Measurements from ENCODE around the gene MAGI2.

MAGI2 gene

DNA sequence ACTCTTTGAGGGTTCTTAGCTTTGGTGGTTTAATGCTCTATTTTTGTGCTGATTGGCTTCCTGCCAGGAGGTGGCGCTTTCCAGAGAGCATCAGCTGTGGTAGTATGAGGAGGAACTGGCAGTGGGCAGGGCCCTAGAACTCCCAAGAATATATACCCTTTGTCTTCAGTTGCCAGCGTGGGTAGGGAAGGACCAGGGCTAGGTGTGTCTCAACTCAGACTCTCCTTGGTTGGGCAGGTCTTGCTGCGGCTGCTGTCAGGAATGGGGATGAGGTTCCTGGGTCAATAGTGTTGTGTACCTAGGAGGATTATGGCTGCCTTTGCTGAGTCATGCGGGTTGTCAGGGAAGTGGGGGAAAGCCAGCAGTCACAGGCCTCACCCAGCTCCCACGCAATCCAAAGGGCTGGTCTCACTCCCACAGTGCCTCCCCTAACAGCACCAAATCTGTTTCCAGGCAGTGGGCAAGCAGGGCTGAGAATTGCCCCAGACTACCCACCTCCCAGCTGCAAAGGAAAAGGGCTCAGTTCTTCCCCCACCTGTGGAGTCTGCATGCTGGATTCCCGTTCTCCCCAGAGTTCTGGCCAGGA, 1463.4 kb downstream of the MAGI2 start:
- DNase-seq (ENCODE audit: low spot score): no peak

DNA sequence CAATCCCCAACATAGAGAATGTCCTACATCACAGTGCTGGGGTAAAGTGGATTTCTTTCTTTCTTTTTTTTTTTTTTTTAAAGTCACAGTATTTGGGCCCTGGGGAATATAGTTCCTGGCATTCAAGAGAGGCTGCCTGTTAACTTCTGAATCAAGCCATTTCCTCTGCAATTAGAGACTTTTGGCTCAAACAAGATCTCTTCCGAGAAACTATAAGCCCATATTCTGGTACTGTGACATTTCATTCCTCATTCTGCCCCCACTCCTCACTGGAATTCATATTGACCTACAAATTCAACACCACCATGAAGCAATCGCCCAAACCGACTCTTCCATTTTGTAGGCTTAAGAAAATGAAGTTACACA, 1467.5 kb downstream of the MAGI2 start:
- no peak for DNase-seq (ENCODE audit: low spot score)

DNA sequence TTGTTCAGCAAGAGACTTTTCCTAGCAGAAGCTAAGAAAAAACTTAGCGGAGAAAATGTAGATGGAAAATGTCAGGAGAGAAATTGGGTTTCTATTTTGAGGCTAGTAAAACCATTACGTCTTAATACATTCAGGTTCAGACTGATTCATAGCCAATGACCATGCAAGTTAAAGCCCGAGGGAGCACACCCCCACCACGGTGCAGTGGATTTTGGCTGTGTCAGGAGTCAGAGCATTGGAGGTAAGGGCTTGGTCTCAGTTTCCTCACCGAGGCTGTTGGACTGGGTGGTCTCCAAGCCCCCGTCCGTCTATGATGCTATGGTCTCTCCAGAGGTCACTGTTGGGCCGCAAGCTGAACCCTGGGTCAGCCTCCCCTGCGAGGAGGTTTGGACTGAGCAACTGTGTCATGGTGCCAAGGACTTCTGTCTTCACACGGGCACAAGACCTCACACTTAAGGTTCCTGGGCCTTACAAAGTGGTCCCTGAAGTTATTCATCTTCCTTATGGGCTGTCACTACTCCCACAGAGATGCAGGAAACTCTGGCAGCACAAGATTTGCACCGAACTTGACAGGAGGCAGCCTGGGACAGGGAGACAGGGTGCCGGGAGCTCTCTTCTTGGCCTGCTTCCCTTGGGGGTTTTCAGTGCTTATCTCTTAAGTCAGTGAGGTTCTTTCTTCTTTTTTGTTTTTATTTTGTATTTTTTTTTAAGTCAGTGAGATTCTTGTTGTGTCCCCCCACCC, 1468.1 kb downstream of the MAGI2 start:
- DNase-seq (ENCODE audit: low spot score): no peak

- no peak for DNase-seq (ENCODE audit: low spot score)
Observed at GRCh38 chr7:77983973-77984372, 1469.5 kb downstream of the MAGI2 start.

DNA sequence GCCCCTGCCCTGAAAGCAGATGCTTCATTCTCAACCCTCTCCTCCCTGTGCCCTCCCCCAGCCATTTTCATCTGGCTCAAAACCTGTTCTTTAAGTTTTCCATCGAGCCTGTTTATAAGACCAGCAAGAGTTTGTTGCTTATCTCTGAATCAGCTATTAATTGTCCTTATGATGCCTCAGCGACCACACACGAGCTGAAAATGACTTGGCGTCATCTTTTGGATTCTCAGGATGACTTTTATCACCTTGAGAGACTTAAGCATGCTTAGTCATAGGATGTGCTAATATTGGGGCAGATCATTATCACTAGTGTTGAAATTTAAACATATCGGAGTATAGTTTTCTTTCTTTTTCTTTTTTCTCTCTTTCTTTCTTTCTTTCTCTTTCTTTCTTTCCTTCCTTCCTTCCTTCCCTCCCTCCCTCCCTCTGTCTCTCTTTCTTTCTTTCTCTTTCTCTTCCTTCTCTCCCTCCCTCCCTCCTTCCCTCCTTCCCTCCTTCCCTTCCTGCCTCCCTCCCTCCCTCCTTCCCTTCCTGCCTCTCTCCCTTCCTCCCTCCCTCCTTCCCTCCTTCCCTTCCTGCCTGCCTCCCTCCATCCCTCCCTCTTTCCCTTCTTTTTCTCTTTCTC, 1470.4 kb downstream of the MAGI2 start:
- DNase-seq (ENCODE audit: low spot score): no peak

DNA sequence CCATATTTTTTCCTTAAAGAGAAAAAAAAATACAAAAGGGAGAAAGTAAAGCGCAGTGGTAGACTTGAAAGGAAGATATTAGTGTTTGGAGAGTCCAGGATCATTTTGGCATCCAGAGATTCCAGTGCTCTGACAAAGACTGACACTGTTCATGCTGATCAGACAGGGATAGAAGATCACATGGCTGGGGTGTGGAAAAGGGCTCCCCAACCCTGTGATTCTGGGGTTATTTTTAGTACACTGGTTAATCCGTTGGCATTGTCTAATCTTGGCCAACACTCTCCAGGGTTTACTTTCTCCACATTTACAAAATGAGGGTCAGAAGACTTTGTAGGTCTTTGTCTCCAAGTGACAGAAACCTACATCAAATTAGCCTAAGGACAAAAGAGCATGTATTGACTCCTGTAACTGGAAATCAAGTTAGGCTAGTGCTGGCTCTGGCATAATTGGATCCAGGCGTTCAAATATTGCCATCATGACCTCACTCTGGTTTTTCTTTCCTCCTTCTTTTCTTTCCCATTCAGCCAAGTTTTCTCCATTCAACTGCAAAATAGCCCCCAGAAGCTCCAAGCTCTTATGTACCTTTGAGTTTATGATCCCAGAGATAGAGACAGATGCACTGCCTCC, 1473.3 kb downstream of the MAGI2 start:
- no peak for DNase-seq (ENCODE audit: low spot score)

DNA sequence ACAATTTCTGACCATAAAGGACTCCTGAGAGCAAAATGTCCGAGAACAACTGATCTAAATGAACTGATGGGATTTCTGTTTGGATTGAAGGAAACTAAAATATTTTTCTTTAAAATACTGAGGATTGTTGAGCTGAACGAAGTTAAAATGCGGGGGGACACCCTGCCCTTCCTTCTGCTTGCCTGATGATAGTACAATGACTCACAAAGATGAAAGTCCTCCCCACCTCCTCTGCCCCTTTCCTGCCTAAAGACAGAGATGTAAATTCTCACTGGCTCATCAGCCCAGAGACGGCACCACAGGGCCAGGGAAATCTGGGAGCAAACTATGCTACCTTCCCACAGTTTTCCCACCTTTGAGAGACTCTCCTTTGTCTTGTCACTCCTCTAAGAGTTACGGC, 1474.2 kb downstream of the MAGI2 start:
- no peak for DNase-seq (ENCODE audit: low spot score)

DNA sequence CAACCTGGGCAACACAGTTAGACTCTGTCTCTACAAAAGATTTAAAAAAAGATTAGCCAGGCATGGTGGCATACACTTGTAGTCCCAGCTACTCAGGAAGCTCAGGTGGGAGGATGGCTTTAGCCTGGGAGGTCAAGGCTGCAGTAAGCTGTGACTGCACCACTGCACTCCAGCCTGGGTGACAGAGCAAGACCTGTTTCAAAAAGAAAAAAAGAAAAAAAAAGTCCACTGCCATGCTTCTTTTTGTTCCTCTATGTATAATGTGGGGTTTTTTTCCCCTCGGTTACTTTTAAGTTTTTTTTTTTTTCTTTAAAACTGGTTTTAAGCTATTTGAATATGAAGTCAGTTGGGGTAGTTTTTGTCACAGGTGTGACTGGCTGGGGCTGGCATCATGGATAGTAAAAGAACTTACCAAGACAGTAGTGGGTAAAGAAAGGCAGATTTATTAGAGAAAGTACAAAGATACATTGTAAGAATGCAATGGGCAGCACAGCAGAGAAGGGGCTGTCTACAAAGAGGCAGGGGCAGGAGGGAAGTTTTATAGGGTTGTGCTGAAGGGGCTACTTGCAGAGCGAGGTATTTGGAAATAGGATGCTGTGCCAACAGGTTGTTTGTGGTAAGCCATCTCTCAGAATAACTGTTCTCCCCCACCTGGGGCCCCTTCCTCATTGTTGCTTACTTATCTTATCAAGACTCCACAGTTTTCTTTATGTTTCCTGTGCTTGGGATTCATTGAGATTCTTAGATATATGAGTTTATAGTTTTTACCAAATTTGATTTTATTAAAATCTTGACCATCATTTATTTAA, 1477.6 kb downstream of the MAGI2 start:
- DNase-seq (ENCODE audit: low spot score): no peak

- DNase-seq (ENCODE audit: low spot score): no peak
Observed at GRCh38 chr7:77971726-77972125, 1481.7 kb downstream of the MAGI2 start.

DNA sequence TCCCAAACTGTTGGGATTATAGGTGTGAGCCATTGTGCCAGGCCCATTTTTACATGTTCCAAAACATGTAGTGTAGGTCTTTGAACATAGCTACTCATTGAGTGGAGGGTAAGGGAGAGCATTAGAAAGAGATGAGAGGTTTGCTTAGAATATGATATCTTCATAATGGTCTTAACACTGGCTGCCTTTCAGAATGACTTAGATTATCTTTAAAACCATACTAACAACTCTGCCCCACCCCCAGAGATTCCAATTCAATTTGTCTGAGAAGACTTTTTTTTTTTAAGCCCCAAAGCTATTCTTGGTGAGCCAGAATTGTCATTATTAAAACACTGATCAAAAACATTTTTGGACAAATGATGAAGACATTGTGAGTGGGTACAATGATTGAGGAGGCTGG, 1486.0 kb downstream of the MAGI2 start:
- no peak for DNase-seq (ENCODE audit: low spot score)

Measured in CD4-positive, alpha-beta T cell treated with Interleukin-15 for 4 hours (primary cell).